ENCODE data around the gene SPTB. TPM values are rescaled to one million over a fixed set of nuclear protein-coding genes. Genes with fewer than 3 reads are reported as not detected.

SPTB gene
- total RNA-seq, 1 experiment from 2014 or later, result 2.3 TPM

- H2BK5ac ChIP-seq (ENCODE audit: insufficient read length, low read length), result no peak overlapping the region
- no peaks in the 10 kb centered on the region for H3K27me3 ChIP-seq (ENCODE audit: insufficient read depth, low read length)
- H3K9me3 Mint-ChIP-seq, result no peaks in the 10 kb centered on the region
- no peak overlapping the region for H3K56ac ChIP-seq (ENCODE audit: insufficient read length, low read depth, low read length)
- H3K4me3 Mint-ChIP-seq, result no peak overlapping the region
- H3K27ac Mint-ChIP-seq, result no peak overlapping the region
- no peak overlapping the region for H2BK20ac ChIP-seq (ENCODE audit: low read depth, low read length, poor library complexity, severe bottlenecking)
- H4K20me1 ChIP-seq (ENCODE audit: control insufficient read depth, insufficient read depth, insufficient read length), result no peaks in the 10 kb centered on the region
- no peaks in the 10 kb centered on the region for H3K9me3 ChIP-seq (ENCODE audit: control insufficient read depth, low read depth, low read length)
- no peak overlapping the region for H4K91ac ChIP-seq (ENCODE audit: insufficient read length, low read depth, low read length)
- no peak overlapping the region for H3K4ac ChIP-seq (ENCODE audit: low read depth, low read length)
- H3K23ac ChIP-seq (ENCODE audit: insufficient read length, low read depth, low read length), result no peak overlapping the region
- no peak overlapping the region for H3K4me2 ChIP-seq (ENCODE audit: insufficient read depth, insufficient read length, low read length)
- no peak overlapping the region for H4K8ac ChIP-seq (replicated peaks; ENCODE audit: insufficient read length, low read depth, low read length)
- no peaks in the 10 kb centered on the region for H3K79me2 ChIP-seq (ENCODE audit: insufficient read depth, low read length)
- no peak overlapping the region for H2AFZ ChIP-seq (ENCODE audit: low read length)
- H3K9ac ChIP-seq (ENCODE audit: extremely low read depth, insufficient read length, low read length), result no peak overlapping the region
- no peak overlapping the region for H2BK12ac ChIP-seq (ENCODE audit: insufficient read length, low read depth, low read length)
- H2AK5ac ChIP-seq (ENCODE audit: insufficient read length, low read length), result no peak overlapping the region
- H3K27me3 Mint-ChIP-seq (ENCODE audit: low read depth), result peaks cover 7% of the 10 kb centered on the region
- no peaks in the 10 kb centered on the region for H3K4me1 ChIP-seq (ENCODE audit: insufficient read depth, low read length)
- H2BK120ac ChIP-seq (ENCODE audit: low read depth, low read length, poor library complexity, severe bottlenecking), result no peak overlapping the region
- no peak overlapping the region for H3K18ac ChIP-seq (ENCODE audit: insufficient read length, low read depth, low read length)
- H4K5ac ChIP-seq (ENCODE audit: insufficient read length, low read depth, low read length), result no peak overlapping the region
- H3T11ph ChIP-seq (ENCODE audit: low read length), result no peak overlapping the region
- DNase-seq, result no peak
- no peaks in the 10 kb centered on the region for H3K36me3 Mint-ChIP-seq (ENCODE audit: insufficient read depth in 1 of 3, low read depth in 3 of 3)
- no CpG with 5 or more reads among the region's 4 CpGs for WGBS (ENCODE audit: extremely low coverage, insufficient read length, low lambda C conversion rate)
- H2BK15ac ChIP-seq (ENCODE audit: low read depth, low read length), result no peak overlapping the region
- TF ChIP-seq CTCF (conservative IDR thresholded peaks at IDR 0.05), result no peak
- no peaks in the 10 kb centered on the region for H3K79me1 ChIP-seq (ENCODE audit: insufficient read depth, low read depth, low read length, poor library complexity, severe bottlenecking)
- H3K23me2 ChIP-seq (ENCODE audit: insufficient read length, low read depth, low read length, poor library complexity, severe bottlenecking), result no peaks in the 10 kb centered on the region
- H3K27ac ChIP-seq (ENCODE audit: insufficient read length, low read depth, low read length), result no peak overlapping the region
- H3K4me1 Mint-ChIP-seq, result no peaks in the 10 kb centered on the region
- H3K14ac ChIP-seq (ENCODE audit: insufficient read depth, low read length), result no peak overlapping the region
Observed at GRCh38 chr14:64891173-64891838, 11.6 kb upstream of the SPTB start.
